Lung (tissue), 12 donors: ENCODE measurements around the gene BPTF. TPM values are rescaled to one million over a fixed set of nuclear protein-coding genes. Genes with fewer than 3 reads are reported as not detected.
"Not testable (repeated sequence)": the region's sequence is repeated elsewhere in the genome, so short reads cannot be mapped to it uniquely, and the experiment has no call there.

Experiments
- ATAC-seq: fragments of 200-7000 bp; cut with Tn5 transposase; one replicate; pipeline ENCODE4 v1.9.1; 2020; ENCODE audit warnings: moderate number of reproducible peaks; ENCODE audit not compliant: insufficient read depth, low FRiP score
- DNase-seq, 3 donors: peaks; one replicate each; pipeline ENCODE4 v3.0.0-alpha.2; 2013 to 2017
- H3K27ac ChIP-seq, 2 donors: one replicate each; pipeline ENCODE4 v1.5.1; 2013; ENCODE audit warnings: mild to moderate bottlenecking in 2 of 2, moderate library complexity in 2 of 2, control low read depth in 1 of 2, inconsistent platforms in 1 of 2, low read depth in 1 of 2, low read length in 1 of 2
- H3K27me3 ChIP-seq, 3 donors: one replicate each; pipeline ENCODE4 v1.5.1; 2013; ENCODE audit warnings: low read length in 2 of 3; ENCODE audit not compliant: control insufficient read depth in 3 of 3, insufficient read depth in 3 of 3
- H3K36me3 ChIP-seq, 4 donors: one replicate each; pipeline ENCODE4 v1.5.1; 2013; ENCODE audit warnings: low read length in 4 of 4, mild to moderate bottlenecking in 1 of 4, moderate library complexity in 1 of 4; ENCODE audit not compliant: control insufficient read depth in 4 of 4, insufficient read depth in 4 of 4
- H3K4me1 ChIP-seq, 5 donors: one replicate each; pipeline ENCODE4 v1.5.1; 2013; ENCODE audit warnings: low read length in 5 of 5, mild to moderate bottlenecking in 2 of 5, moderate library complexity in 1 of 5; ENCODE audit not compliant: control insufficient read depth in 5 of 5, insufficient read depth in 5 of 5
- H3K4me3 ChIP-seq: one replicate; pipeline ENCODE4 v1.5.1; 2013; ENCODE audit warnings: mild to moderate bottlenecking, control low read depth, moderate library complexity
- H3K9ac ChIP-seq, 2 donors: one replicate each; pipeline ENCODE4 v1.5.1; 2013; ENCODE audit warnings: low read length in 2 of 2, control low read depth in 1 of 2; ENCODE audit not compliant: insufficient read depth in 1 of 2
- H3K9me3 ChIP-seq, 4 donors: one replicate each; pipeline ENCODE4 v1.5.1; 2013; ENCODE audit warnings: low read length in 3 of 4, mild to moderate bottlenecking in 1 of 4, moderate library complexity in 1 of 4; ENCODE audit not compliant: control insufficient read depth in 4 of 4, insufficient read depth in 3 of 4
- CTCF ChIP-seq: IDR thresholded peaks from 2 replicates; pipeline ENCODE4 v1.5.1; 2012; ENCODE audit warnings: mild to moderate bottlenecking; ENCODE audit errors: control extremely low read depth, extremely low read depth
- WGBS, 2 donors: extraction: QIAGEN DNeasy Blood & Tissue Kit; methylation state at CpG; one replicate each; pipeline ENCODE4 v1.1.7; 2013; 5-methylcytosine and 5-hydroxymethylcytosine counted together
- polyA plus RNA-seq, 2 donors: library from polyadenylated mRNA; stranded (reverse); fragments of 200-250 nt; gene quantifications; one replicate each; pipeline ENCODE4 v1.2.1, GENCODE V29; 2013
- total RNA-seq, 2 donors: library from RNA; depleted of rRNA in 1 of 2; stranded (reverse); fragments of >200 nt in 1 of 2; gene quantifications; one replicate each; pipeline ENCODE4 v1.2.1, GENCODE V29; 2014 to 2021
- donor health status: control.
- donor health status: control.
- donor health status: Bipolar disorder and iron deficiency.
- donor health status: healthy.
- donor health status: DM: yes; HTN: yes; CAD: no.

BPTF gene
- total and polyA plus RNA-seq, 4 donors: 12.2 to 179 (median 47.4) TPM

GRCh38 chr17:67810464-67810863 lies 14.8 kb upstream of the BPTF start:
- Histone ChIP-seq H3K9ac (no peak overlapping the region), H3K27ac (no peak overlapping the region), H3K4me3 (no peak overlapping the region), H3K9me3 (no peaks in the 10 kb centered on the region), H3K27me3 (no peaks in the 10 kb centered on the region), H3K4me1 (no peaks in the 10 kb centered on the region), H3K36me3 (no peaks in the 10 kb centered on the region)
- ATAC-seq: no peak
- WGBS, 2 donors: 85 to 87% methylated on average over 1 of the region's 1 CpG
- DNase-seq: no peak
- TF ChIP-seq CTCF: no peak

- not testable (repeated sequence) for ATAC-seq, H3K27ac ChIP-seq, H3K27me3 ChIP-seq, H3K36me3 ChIP-seq, H3K4me1 ChIP-seq, DNase-seq, H3K9ac ChIP-seq, H3K4me3 ChIP-seq, H3K9me3 ChIP-seq
- 93 to 96% methylated on average over 6 of the region's 6 CpGs for WGBS, 2 donors
These were observed 12.9 kb upstream of the BPTF start for GRCh38 chr17:67812380-67812779.

- Histone ChIP-seq H3K4me3 (no peak overlapping the region), H3K4me1 (peaks cover 0 to 6% (median 0%) of the 10 kb centered on the region in 5 donors), H3K27me3 (no peaks in the 10 kb centered on the region), H3K9me3 (no peaks in the 10 kb centered on the region), H3K36me3 (no peaks in the 10 kb centered on the region), H3K27ac (no peak overlapping the region), H3K9ac (no peak overlapping the region)
- DNase-seq (no peak), ATAC-seq (no peak)
- 83 to 90% methylated on average over 5 of the region's 5 CpGs for WGBS, 2 donors
- no peak for TF ChIP-seq CTCF
These were observed 11.5 kb upstream of the BPTF start for GRCh38 chr17:67813803-67814180.

GRCh38 chr17:67818110-67819002 lies 6.9 kb upstream of the BPTF start:
- DNase-seq (peak in 1 of 3 donors; percentile 13), ATAC-seq (no peak)
- H3K9ac ChIP-seq: no peak overlapping the region
- no peaks in the 10 kb centered on the region for H3K9me3 ChIP-seq
- 68 to 69% methylated on average over 7 of the region's 7 CpGs for WGBS, 2 donors
- no peaks in the 10 kb centered on the region for H3K36me3 ChIP-seq
- peaks cover 0 to 6% (median 0%) of the 10 kb centered on the region in 5 donors for H3K4me1 ChIP-seq
- no peak overlapping the region for H3K27ac ChIP-seq
- TF ChIP-seq CTCF: no peak
- H3K27me3 ChIP-seq: no peaks in the 10 kb centered on the region
- H3K4me3 ChIP-seq: no peak overlapping the region
